ENCODE measurements around the gene PNMA8A.

PNMA8A gene

DNA sequence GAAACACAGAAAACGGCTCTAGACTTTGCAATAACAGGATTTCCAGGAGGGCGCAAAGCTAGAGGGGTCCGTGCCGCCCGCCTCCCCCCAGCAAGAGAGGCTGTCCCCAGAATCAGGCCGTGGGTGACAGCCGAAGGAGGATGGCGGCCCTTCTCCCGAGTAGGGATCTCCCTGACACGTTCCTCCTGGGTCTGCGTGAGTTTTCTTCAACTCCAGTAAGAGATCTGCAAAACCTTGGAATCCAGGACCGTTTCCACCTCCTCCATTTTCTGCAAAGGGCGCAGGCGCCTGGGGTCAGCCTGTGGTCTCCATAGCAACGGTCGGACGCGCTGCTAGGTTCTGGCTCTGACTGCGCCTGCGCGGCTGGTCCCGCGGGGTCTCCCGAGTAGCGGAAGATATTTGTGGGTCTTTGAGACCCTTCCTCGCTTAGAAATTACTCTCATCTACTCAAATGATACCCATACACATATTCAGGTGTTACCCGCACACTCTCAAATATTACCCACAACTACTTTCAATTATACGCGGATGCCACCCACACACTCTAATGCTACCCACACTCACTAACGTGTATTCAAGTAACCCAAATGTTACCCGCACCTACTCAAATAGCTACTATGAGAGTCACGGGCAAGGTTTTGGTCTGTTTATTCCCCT is 44.7 kb downstream of the PNMA8A start:
- DNase-seq, result peak; percentile 67

DNA sequence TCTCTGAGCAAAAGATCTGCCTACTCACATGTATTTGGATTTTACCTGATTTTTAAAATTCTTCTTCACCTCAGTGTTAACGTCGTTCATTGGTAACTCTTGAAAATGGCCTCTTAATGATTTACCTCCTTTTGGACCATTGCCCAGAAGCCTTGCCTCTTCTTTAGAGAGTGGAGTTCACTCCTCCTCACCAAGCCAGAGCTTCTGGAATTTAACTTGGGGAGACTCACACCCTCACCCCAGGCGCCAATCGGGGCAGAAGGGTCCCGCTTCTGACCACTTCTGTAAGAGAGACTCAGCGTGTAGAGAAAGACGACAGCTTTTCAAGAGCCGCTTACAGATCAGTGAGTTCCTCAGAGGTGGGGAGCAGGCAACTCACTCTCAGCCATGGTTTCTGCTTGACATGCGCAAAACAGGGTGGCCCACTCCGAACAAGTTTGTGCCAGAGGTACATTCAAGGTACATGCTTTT is 45.3 kb downstream of the PNMA8A start:
- DNase-seq, result peak; percentile 63

DNA sequence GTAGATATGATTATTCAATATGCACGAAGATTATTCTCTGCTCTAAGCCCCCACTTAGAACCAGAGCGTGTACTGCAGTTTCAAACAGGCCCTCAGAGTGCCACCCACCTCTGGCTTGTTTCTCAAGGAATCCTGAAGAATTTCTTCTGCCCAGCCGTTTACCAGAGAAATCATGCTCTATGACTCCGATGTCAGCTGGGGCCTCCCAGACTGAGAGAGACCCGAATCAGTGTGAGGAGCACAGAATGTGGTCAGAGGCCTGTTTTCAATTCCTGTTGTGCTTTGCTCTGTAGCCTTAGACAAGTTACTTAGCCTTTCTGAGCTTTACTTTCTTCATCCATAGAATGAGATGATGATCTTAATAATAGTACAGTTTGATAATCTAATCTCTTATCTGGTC is 48.2 kb downstream of the PNMA8A start:
- DNase-seq, result no peak

DNA sequence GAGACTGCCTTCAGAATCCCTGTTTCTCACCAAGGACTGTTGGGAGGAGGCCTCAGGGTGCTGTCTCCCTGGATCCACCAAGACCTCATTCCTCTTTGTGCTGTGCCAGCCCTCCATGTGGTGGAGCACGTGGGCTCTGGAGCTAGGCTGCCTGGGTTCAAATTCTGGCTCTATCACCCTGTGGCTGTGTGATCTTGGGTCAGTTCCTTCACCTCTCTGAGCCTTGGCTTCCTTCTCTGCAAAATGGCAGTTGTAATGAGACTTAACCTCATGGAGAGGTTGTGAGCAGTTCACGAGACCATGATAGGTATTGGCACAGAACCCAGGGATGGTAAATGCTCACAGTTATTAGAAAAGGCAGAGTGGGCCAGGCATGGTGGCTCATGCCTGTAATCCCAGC is 49.0 kb downstream of the PNMA8A start:
- no peak for DNase-seq

DNA sequence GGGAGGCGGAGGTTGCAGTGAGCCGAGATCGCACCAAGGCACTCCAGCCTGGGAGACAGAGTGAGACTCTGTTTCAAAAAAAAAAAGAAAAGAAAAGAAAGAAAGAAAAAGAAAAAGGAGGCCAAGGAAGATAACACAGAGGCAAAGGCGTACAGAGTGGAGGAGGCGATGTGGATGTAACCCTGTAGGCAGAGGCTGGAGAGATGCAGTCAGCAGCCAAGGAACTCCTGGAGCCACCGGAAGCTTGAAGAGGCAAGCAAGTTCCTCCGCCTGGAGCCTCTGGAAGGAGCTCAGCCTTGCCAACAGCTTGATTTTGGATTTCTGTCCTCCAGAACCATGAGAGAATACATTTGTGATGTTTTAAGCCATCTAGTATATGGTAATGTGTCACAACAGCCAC is 51.3 kb downstream of the PNMA8A start:
- no peak for DNase-seq

Measured in DMS79 (cell line).